ENCODE measurements around the gene PVALEF.

- TF ChIP-seq, protein P1, sequence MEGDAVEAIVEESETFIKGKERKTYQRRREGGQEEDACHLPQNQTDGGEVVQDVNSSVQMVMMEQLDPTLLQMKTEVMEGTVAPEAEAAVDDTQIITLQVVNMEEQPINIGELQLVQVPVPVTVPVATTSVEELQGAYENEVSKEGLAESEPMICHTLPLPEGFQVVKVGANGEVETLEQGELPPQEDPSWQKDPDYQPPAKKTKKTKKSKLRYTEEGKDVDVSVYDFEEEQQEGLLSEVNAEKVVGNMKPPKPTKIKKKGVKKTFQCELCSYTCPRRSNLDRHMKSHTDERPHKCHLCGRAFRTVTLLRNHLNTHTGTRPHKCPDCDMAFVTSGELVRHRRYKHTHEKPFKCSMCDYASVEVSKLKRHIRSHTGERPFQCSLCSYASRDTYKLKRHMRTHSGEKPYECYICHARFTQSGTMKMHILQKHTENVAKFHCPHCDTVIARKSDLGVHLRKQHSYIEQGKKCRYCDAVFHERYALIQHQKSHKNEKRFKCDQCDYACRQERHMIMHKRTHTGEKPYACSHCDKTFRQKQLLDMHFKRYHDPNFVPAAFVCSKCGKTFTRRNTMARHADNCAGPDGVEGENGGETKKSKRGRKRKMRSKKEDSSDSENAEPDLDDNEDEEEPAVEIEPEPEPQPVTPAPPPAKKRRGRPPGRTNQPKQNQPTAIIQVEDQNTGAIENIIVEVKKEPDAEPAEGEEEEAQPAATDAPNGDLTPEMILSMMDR (IDR thresholded peaks at IDR 0.05) = no peak
- TF ChIP-seq POLR2A (IDR thresholded peaks at IDR 0.05) = no peak
Observed at GRCh38 chr17:81148571-81148970, 16.7 kb upstream of the PVALEF start.

Data from prostate gland (tissue), 2 donors.